ENCODE data around the gene RAPGEF3.
A peak's percentile ranks its signal among the peaks of the same experiment; 100 is the strongest.

RAPGEF3 gene

GRCh38 chr12:47744005-47744651 lies 14.6 kb downstream of the RAPGEF3 start:
- CTCF ChIA-PET = interaction anchor here (0.5 to 6.3 kb wide), 16 partner anchors 10 to 672 kb away, joined by 3 to 167 read pairs (median 4); partner anchors contain the start of genes RAPGEF3 and SLC48A1
- 0 out of 2 replicates have a peak overlapping the region, but pooled peaks have one; percentile 7 for H3K27ac ChIP-seq
- DNase-seq (ENCODE audit: low spot score) = peak; percentile 83
- TF ChIP-seq CTCF (conservative IDR thresholded peaks at IDR 0.05; ENCODE audit: low read depth) = peak; percentile 81
- POLR2A ChIA-PET (ENCODE audit: low non-redundant PET) = interaction anchor here (1.2 kb wide), 1 partner anchor 39 kb away, joined by 3 read pairs; no protein-coding TSS in a partner anchor

DNA sequence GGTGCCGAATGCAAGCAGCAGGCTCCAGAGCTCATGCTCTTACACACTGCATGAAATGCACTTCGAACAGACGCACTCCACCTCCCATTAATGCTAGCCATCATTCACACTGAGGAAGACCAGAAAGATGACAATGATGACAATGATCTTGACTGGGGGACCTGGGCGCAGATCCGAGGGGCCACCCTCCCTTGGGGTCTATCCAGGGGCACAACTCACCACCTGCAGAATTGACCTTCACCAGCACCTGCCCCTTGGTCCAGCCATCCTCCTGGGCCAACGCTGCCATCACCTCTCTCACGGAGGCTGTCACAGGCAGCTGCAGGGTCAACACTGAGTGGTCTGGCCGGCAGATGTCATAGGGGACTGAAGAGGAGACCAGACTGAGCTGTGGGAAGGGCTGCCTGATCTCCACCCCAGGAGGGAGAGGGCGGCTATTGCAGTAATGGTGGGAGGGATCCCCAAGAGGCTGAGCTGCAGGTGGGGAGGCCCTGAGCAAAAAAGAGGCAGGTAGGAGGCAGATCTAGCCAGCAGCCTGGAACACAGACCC lies 15.3 kb downstream of the RAPGEF3 start:
- ChIA-PET CTCF (interaction anchor here (0.7 to 6.3 kb wide), 19 partner anchors 11 to 671 kb away, joined by 3 to 167 read pairs (median 4); partner anchors contain the start of genes RAPGEF3 and SLC48A1), POLR2A (ENCODE audit: low non-redundant PET) (interaction anchor here (1.2 kb wide), 1 partner anchor 39 kb away, joined by 3 read pairs; no protein-coding TSS in a partner anchor)

DNA sequence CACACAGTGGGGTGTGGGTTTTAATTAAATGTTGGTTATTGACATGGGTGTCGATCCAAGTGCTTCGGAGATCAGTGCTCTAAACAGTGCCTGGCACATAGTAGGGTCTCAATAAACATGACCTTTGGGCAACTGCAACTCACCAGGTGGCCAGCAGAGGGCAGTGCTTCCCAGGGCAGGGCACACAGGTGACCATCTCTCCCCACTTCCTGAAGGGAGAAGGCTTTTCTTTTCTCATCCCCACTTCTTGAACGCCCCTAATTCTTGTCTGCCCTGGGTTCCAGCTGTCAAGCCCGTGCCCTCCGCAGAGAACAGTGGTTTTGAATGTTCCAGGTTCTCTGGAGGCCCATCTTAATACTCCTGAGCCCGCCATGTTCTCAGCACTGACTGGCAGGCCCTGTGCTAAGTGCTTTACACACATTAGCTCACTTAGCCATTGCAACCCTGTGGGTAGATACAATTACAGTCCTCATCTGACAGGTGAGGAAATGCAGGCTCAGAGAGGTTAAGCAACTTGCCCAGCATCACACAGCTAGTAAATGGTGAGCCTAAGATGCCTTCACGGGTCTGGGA lies 16.3 kb downstream of the RAPGEF3 start:
- ChIA-PET CTCF (interaction anchor here (0.6 to 6.3 kb wide), 20 partner anchors 10 to 268 kb away, joined by 3 to 167 read pairs (median 4); partner anchors contain the start of genes RAPGEF3 and SLC48A1), POLR2A (ENCODE audit: low non-redundant PET) (no interaction called here)
- DNase-seq (ENCODE audit: low spot score) = peak; percentile 46
- no peak overlapping the region for H3K27ac ChIP-seq
- TF ChIP-seq CTCF (conservative IDR thresholded peaks at IDR 0.05; ENCODE audit: low read depth) = peak; percentile 96

More for the DNA sequence above, 15.3 kb downstream of the RAPGEF3 start:
- no peak for DNase-seq (ENCODE audit: low spot score)
- H3K27ac ChIP-seq = 0 out of 2 replicates have a peak overlapping the region, but pooled peaks have one; percentile 7
- TF ChIP-seq CTCF (conservative IDR thresholded peaks at IDR 0.05; ENCODE audit: low read depth) = no peak

GRCh38 chr12:47741340-47741703 lies 17.4 kb downstream of the RAPGEF3 start:
- DNase-seq (ENCODE audit: low spot score) = no peak
- no peak for TF ChIP-seq CTCF (conservative IDR thresholded peaks at IDR 0.05; ENCODE audit: low read depth)
- ChIA-PET POLR2A (ENCODE audit: low non-redundant PET) (no interaction called here), CTCF (interaction anchor here (0.5 to 6.3 kb wide), 13 partner anchors 9 to 269 kb away, joined by 3 to 167 read pairs (median 8); partner anchors contain the start of genes RAPGEF3 and SLC48A1)
- H3K27ac ChIP-seq = peak overlapping the region; percentile 30

- peak overlapping the region; percentile 30 for H3K27ac ChIP-seq
- ChIA-PET CTCF (interaction anchor here (0.6 to 6.3 kb wide), 7 partner anchors 8 to 240 kb away, joined by 3 to 167 read pairs (median 36); partner anchors contain the start of genes RAPGEF3 and SLC48A1), POLR2A (ENCODE audit: low non-redundant PET) (no interaction called here)
- DNase-seq (ENCODE audit: low spot score) = no peak
- TF ChIP-seq CTCF (conservative IDR thresholded peaks at IDR 0.05; ENCODE audit: low read depth) = no peak
These were observed 17.9 kb downstream of the RAPGEF3 start for GRCh38 chr12:47740606-47741339.

GRCh38 chr12:47739979-47740378 lies 18.7 kb downstream of the RAPGEF3 start:
- CTCF ChIA-PET = interaction anchor here (0.6 to 6.3 kb wide), 5 partner anchors 27 to 239 kb away, joined by 3 to 167 read pairs (median 3); partner anchors contain the start of gene SLC48A1
- no peak for DNase-seq (ENCODE audit: low spot score)
- no peak for TF ChIP-seq CTCF (conservative IDR thresholded peaks at IDR 0.05; ENCODE audit: low read depth)
- no peak overlapping the region for H3K27ac ChIP-seq
- POLR2A ChIA-PET (ENCODE audit: low non-redundant PET) = no interaction called here

Measured in RWPE1 (cell line).